ENCODE data around the gene HSD3B7. TPM values are rescaled to one million over a fixed set of nuclear protein-coding genes. Genes with fewer than 3 reads are reported as not detected.
A peak's percentile ranks its signal among the peaks of the same experiment; 100 is the strongest.

The HSD3B7 gene
- total and polyA plus RNA-seq, 2 of the 8 experiments (the other 6 are each of a cell fraction or from before 2014, with no cell fraction given), result 2.9 to 6.6 TPM

DNA sequence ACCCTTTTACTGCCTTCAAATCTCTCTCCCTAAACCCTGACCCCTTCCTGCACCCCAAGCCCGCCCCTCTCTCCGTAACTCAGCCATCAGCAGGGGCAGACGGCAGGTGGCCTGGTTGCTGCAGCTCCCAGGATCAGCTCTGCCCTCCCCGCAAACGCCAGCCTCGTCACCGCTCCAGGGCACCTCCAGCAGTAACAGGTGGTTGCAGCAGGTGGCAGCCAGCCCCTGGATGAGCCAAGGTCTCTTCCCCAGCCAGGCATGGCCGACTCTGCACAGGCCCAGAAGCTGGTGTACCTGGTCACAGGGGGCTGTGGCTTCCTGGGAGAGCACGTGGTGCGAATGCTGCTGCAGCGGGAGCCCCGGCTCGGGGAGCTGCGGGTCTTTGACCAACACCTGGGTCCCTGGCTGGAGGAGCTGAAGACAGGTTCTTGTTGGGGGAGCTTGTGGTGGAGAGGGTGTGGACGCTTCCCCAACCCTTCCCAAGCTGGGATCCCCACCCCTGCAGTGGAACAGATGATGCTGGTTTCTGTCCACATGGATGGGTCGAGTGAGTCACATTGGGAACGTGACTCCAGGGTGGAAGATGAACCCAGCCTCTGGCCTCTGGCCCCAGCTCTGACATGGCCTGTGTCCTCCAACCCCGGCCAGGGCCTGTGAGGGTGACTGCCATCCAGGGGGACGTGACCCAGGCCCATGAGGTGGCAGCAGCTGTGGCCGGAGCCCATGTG lies 558 bp downstream of the HSD3B7 start:
- Histone ChIP-seq H3K4me3 (ENCODE audit: extremely low read depth in 1 of 4, insufficient read depth in 2 of 4, low read depth in 3 of 4, low read length in 4 of 4) (peak overlapping the region in 3 of 4 experiments; percentile 20 to 50 (median 40); a peak in 5 of 8 replicates), H3K4me2 (ENCODE audit: insufficient read depth in 1 of 2, low read depth in 2 of 2, low read length in 2 of 2) (peak overlapping the region; percentile 17 to 71; a peak in 3 of 4 replicates), H3K23ac (ENCODE audit: insufficient read length) (no peak overlapping the region), H3K27me3 (replicated peaks in 1 of 4; ENCODE audit: control insufficient read depth in 3 of 4, extremely low read depth in 1 of 4, insufficient read depth in 3 of 4, low read length in 3 of 4) (no peaks in the 10 kb centered on the region; a peak in 1 of 7 replicates), H3K9me3 (ENCODE audit: insufficient read depth in 2 of 2, low read depth in 1 of 2, low read length in 1 of 2) (no peaks in the 10 kb centered on the region), H4K8ac (ENCODE audit: extremely low read depth, insufficient read depth, low read length) (peak overlapping the region; percentile 78; the same call in 1 of the 2 replicates), H2BK5ac (ENCODE audit: low read depth, low read length) (peak overlapping the region; percentile 78; the same call in 1 of the 2 replicates), H2AK5ac (ENCODE audit: low read depth, low read length) (no peak overlapping the region), H3K79me2 (ENCODE audit: control insufficient read depth in 1 of 2, insufficient read depth in 2 of 2, low read length in 2 of 2) (no peaks in the 10 kb centered on the region), H2BK12ac (ENCODE audit: low read depth, low read length) (no peak overlapping the region; the same call in 1 of the 2 replicates), H3K4me1 (replicated peaks in 1 of 4; ENCODE audit: control insufficient read depth in 3 of 4, insufficient read depth in 4 of 4, low read length in 3 of 4) (peaks cover 0 to 5% (median 2%) of the 10 kb centered on the region in 4 experiments; a peak in 4 of 7 replicates), H2BK20ac (ENCODE audit: low read length) (no peak overlapping the region), H3K18ac (ENCODE audit: extremely low read depth, low read length) (peak overlapping the region; percentile 38), H3K36me3 (ENCODE audit: control insufficient read depth in 2 of 4, insufficient read depth in 4 of 4, low read length in 3 of 4) (peaks cover 8 to 16% (median 10%) of the 10 kb centered on the region in 4 experiments; a peak in 6 of 8 replicates), H4K5ac (ENCODE audit: insufficient read length, low read depth, low read length) (no peak overlapping the region), H3K4ac (replicated peaks; ENCODE audit: insufficient read length, low read depth, low read length) (no peak overlapping the region), H2AFZ (ENCODE audit: low read length) (no peak overlapping the region), H4K20me1 (replicated peaks in 1 of 2; ENCODE audit: control insufficient read depth in 1 of 2, insufficient read depth in 2 of 2, low read length in 2 of 2) (peaks cover 0 to 12% of the 10 kb centered on the region in 2 experiments), H3K9ac (replicated peaks in 1 of 4; ENCODE audit: extremely low read depth in 1 of 4, low read depth in 3 of 4, low read length in 3 of 4) (peak overlapping the region in 2 of 4 experiments; percentile 10 to 20; a peak in 1 of 7 replicates), H3K14ac (ENCODE audit: insufficient read length) (no peak overlapping the region), H2BK120ac (replicated peaks; ENCODE audit: low read depth, low read length) (no peak overlapping the region), H3K79me1 (ENCODE audit: low read depth, low read length) (no peaks in the 10 kb centered on the region), H3K56ac (replicated peaks; ENCODE audit: insufficient read length, low read depth, low read length) (peak overlapping the region; percentile 26), H4K91ac (replicated peaks; ENCODE audit: insufficient read length, low read length) (no peak overlapping the region), H3K27ac (ENCODE audit: low read depth, low read length) (no peak overlapping the region), H3K23me2 (ENCODE audit: low read depth, low read length) (peaks cover 3% of the 10 kb centered on the region; the same call in 1 of the 2 replicates), H2BK15ac (ENCODE audit: low read length) (peak overlapping the region; percentile 93; the same call in 1 of the 2 replicates)
- FAIRE-seq, result no peak
- WGBS, 2 experiments (ENCODE audit: extremely low coverage in 1 of 2, insufficient coverage in 1 of 2, insufficient read length in 1 of 2, insufficient replicate concordance in 2 of 2, low coverage in 1 of 2, low lambda C conversion rate in 2 of 2, missing lambda C conversion rate in 1 of 2), result 75% methylated on average over 19 of the region's 20 CpGs; no CpG with 5 or more reads in 1 of the 2 experiments
- POLR2A ChIA-PET (ENCODE audit: partially characterized antibody), result interaction anchor here (0.6 to 5.9 kb wide), 32 partner anchors 9 to 1012 kb away, joined by 3 to 45 read pairs (median 4); partner anchors contain the start of genes KAT8, STX4, TAOK2 and VKORC1
- CTCF ChIA-PET (ENCODE audit: partially characterized antibody), result interaction anchor here (0.7 to 5.5 kb wide), 43 partner anchors 8 to 883 kb away, joined by 3 to 39 read pairs (median 5); partner anchors contain the start of genes KAT8, PRSS8, STX4 and ZNF646
- peak in 1 of 2 experiments; percentile 69 for DNase-seq (ENCODE audit: low read depth in 1 of 2, low spot score in 2 of 2)
- peak; percentile 0 for TF ChIP-seq KDM4A (IDR thresholded peaks at IDR 0.05; ENCODE audit: low read depth, low read length, severe bottlenecking)
- TF ChIP-seq TAF7 (optimal IDR thresholded peaks at IDR 0.05; ENCODE audit: borderline replicate concordance, low read depth, low read length), result no peak
- TF ChIP-seq, protein P1, sequence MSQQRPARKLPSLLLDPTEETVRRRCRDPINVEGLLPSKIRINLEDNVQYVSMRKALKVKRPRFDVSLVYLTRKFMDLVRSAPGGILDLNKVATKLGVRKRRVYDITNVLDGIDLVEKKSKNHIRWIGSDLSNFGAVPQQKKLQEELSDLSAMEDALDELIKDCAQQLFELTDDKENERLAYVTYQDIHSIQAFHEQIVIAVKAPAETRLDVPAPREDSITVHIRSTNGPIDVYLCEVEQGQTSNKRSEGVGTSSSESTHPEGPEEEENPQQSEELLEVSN (IDR thresholded peaks at IDR 0.05), result peak; percentile 50; the same call in 1 of the 2 replicates
- no peak for TF ChIP-seq EZH2 (IDR thresholded peaks at IDR 0.05; ENCODE audit: low read depth, low read length, severe bottlenecking)
- TF ChIP-seq CHD1 (IDR thresholded peaks at IDR 0.05; ENCODE audit: low read depth, low read length), result no peak
- no peak for TF ChIP-seq HDAC2 (IDR thresholded peaks at IDR 0.05; ENCODE audit: borderline replicate concordance in 1 of 2, low read depth in 2 of 2, low read length in 2 of 2)
- TF ChIP-seq SP4 (IDR thresholded peaks at IDR 0.05; ENCODE audit: low read length), result no peak

Data from H1 (cell line).